Epithelial cell of esophagus (primary cell): ENCODE results near the gene PBX3.

ENCODE experiments used
- DNase-seq: peaks from one replicate; pipeline ENCODE4 v3.0.0; 2010; ENCODE audit warnings: low read depth
- H3K4me3 ChIP-seq: 2 replicates; pipeline ENCODE4 v1.5.1; 2011; ENCODE audit warnings: mild to moderate bottlenecking, low read length, control low read depth
- CTCF ChIP-seq: IDR thresholded peaks from 2 replicates; pipeline ENCODE4 v1.5.1; 2011; ENCODE audit warnings: low read depth, mild to moderate bottlenecking, low read length, control low read depth, inconsistent platforms; ENCODE audit not compliant: insufficient read depth; ENCODE audit errors: missing control alignments

The PBX3 gene

GRCh38 chr9:125706651-125707471 lies 40.3 kb upstream of the PBX3 start, which contains the start of gene MAPKAP1:
Gene MAPKAP1 (minus strand): TSS chr9:125707208. CDS start chr9:125672574, 34,634 bp downstream.
- peak; percentile 97 for DNase-seq
- peak within 1 kb of the TSS; percentile 60 for H3K4me3 ChIP-seq
- TF ChIP-seq CTCF: no peak

- TF ChIP-seq CTCF: no peak
- H3K4me3 ChIP-seq: peak overlapping the region; percentile 4
- no peak for DNase-seq
These were observed 39.7 kb upstream of the PBX3 start for GRCh38 chr9:125707472-125707804.

- TF ChIP-seq CTCF: no peak
- no peak overlapping the region for H3K4me3 ChIP-seq
- no peak for DNase-seq
These were observed 20.6 kb upstream of the PBX3 start for GRCh38 chr9:125726456-125727132.

GRCh38 chr9:125730168-125730567 lies 17.0 kb upstream of the PBX3 start:
- no peak for TF ChIP-seq CTCF
- no peak for DNase-seq
- H3K4me3 ChIP-seq: no peak overlapping the region

GRCh38 chr9:125732562-125732961 lies 14.6 kb upstream of the PBX3 start:
- peak; percentile 26 for DNase-seq
- no peak overlapping the region for H3K4me3 ChIP-seq
- TF ChIP-seq CTCF: no peak

GRCh38 chr9:125739436-125739835 lies 7.7 kb upstream of the PBX3 start:
- no peak for TF ChIP-seq CTCF
- DNase-seq: no peak
- H3K4me3 ChIP-seq: no peak overlapping the region

- DNase-seq: no peak
- H3K4me3 ChIP-seq: no peak overlapping the region
- no peak for TF ChIP-seq CTCF
These were observed 4.5 kb upstream of the PBX3 start for GRCh38 chr9:125742657-125743056.
